Dendritic cell treated with granulocyte-macrophage colony-stimulating factor and Interleukin-4, amounts not matched to agents 40 ng/mL and 50 ng/mL, for 4 days (primary cell): ENCODE data around the gene EGFLAM.

ENCODE experiments used
- H3K27ac Mint-ChIP-seq: one replicate; pipeline ENCODE4 v1.8.0; 2022; ENCODE audit warnings: mild to moderate bottlenecking, mixed read lengths
- H3K27me3 Mint-ChIP-seq: one replicate; pipeline ENCODE4 v1.8.0; 2022; ENCODE audit warnings: mild to moderate bottlenecking, mixed read lengths
- H3K36me3 Mint-ChIP-seq: one replicate; pipeline ENCODE4 v1.8.0; 2022; ENCODE audit warnings: low read depth, mixed read lengths
- H3K4me1 Mint-ChIP-seq: one replicate; pipeline ENCODE4 v1.8.0; 2022; ENCODE audit warnings: low read depth, mixed read lengths
- H3K4me3 Mint-ChIP-seq: one replicate; pipeline ENCODE4 v1.8.0; 2022; ENCODE audit warnings: mild to moderate bottlenecking, moderate library complexity, mixed read lengths
- H3K9me3 Mint-ChIP-seq: one replicate; pipeline ENCODE4 v1.8.0; 2022; ENCODE audit warnings: mixed read lengths
- intact Hi-C: fragments of 100-400 bp; cut with micrococcal nuclease; formaldehyde crosslinking; loops from one replicate; pipeline ENCODE4 v1.15.0; 2022

Gene EGFLAM

GRCh38 chr5:38431242-38431853 lies 173.0 kb downstream of the EGFLAM start:
- H3K27ac Mint-ChIP-seq: no peak overlapping the region
- H3K4me1 Mint-ChIP-seq: no peaks in the 10 kb centered on the region
- peaks cover 87% of the 10 kb centered on the region for H3K27me3 Mint-ChIP-seq
- H3K36me3 Mint-ChIP-seq: no peaks in the 10 kb centered on the region
- intact Hi-C loops: no loop called here
- H3K4me3 Mint-ChIP-seq: no peak overlapping the region
- no peaks in the 10 kb centered on the region for H3K9me3 Mint-ChIP-seq

- Mint-ChIP-seq H3K27me3 (peaks cover 90% of the 10 kb centered on the region), H3K9me3 (no peaks in the 10 kb centered on the region), H3K36me3 (no peaks in the 10 kb centered on the region), H3K4me1 (no peaks in the 10 kb centered on the region), H3K4me3 (no peak overlapping the region), H3K27ac (no peak overlapping the region)
- intact Hi-C loops: no loop called here
These were observed 175.0 kb downstream of the EGFLAM start for GRCh38 chr5:38433160-38433861.

GRCh38 chr5:38434966-38435705 lies 176.8 kb downstream of the EGFLAM start:
- intact Hi-C loops: no loop called here
- Mint-ChIP-seq H3K27me3 (peaks cover 92% of the 10 kb centered on the region), H3K9me3 (no peaks in the 10 kb centered on the region), H3K4me1 (no peaks in the 10 kb centered on the region), H3K4me3 (no peak overlapping the region), H3K27ac (no peak overlapping the region), H3K36me3 (no peaks in the 10 kb centered on the region)

GRCh38 chr5:38438757-38439156 lies 180.4 kb downstream of the EGFLAM start:
- no peak overlapping the region for H3K4me3 Mint-ChIP-seq
- intact Hi-C loops: no loop called here
- no peak overlapping the region for H3K27ac Mint-ChIP-seq
- no peaks in the 10 kb centered on the region for H3K9me3 Mint-ChIP-seq
- no peaks in the 10 kb centered on the region for H3K4me1 Mint-ChIP-seq
- peaks cover 84% of the 10 kb centered on the region for H3K27me3 Mint-ChIP-seq
- no peaks in the 10 kb centered on the region for H3K36me3 Mint-ChIP-seq

GRCh38 chr5:38441453-38442246 lies 183.3 kb downstream of the EGFLAM start:
- no peaks in the 10 kb centered on the region for H3K9me3 Mint-ChIP-seq
- no peak overlapping the region for H3K27ac Mint-ChIP-seq
- H3K36me3 Mint-ChIP-seq: no peaks in the 10 kb centered on the region
- no peak overlapping the region for H3K4me3 Mint-ChIP-seq
- intact Hi-C loops: loop anchor here (1.0 to 5.0 kb wide), 4 partner anchors 111 to 481 kb away; no protein-coding TSS in a partner anchor
- H3K4me1 Mint-ChIP-seq: no peaks in the 10 kb centered on the region
- peaks cover 85% of the 10 kb centered on the region for H3K27me3 Mint-ChIP-seq

GRCh38 chr5:38442247-38442573 lies 183.9 kb downstream of the EGFLAM start:
- Mint-ChIP-seq H3K27me3 (peaks cover 85% of the 10 kb centered on the region), H3K27ac (no peak overlapping the region), H3K4me3 (no peak overlapping the region), H3K9me3 (no peaks in the 10 kb centered on the region), H3K4me1 (no peaks in the 10 kb centered on the region), H3K36me3 (no peaks in the 10 kb centered on the region)
- intact Hi-C loops: loop anchor here (5.0 kb wide), 2 partner anchors 110 to 480 kb away; no protein-coding TSS in a partner anchor

GRCh38 chr5:38443390-38443789 lies 185.0 kb downstream of the EGFLAM start:
- Mint-ChIP-seq H3K9me3 (no peaks in the 10 kb centered on the region), H3K4me1 (no peaks in the 10 kb centered on the region), H3K36me3 (no peaks in the 10 kb centered on the region), H3K27me3 (peaks cover 85% of the 10 kb centered on the region), H3K27ac (no peak overlapping the region), H3K4me3 (no peak overlapping the region)
- intact Hi-C loops: loop anchor here (5.0 kb wide), 2 partner anchors 109 to 479 kb away; no protein-coding TSS in a partner anchor

- no peaks in the 10 kb centered on the region for H3K36me3 Mint-ChIP-seq
- H3K9me3 Mint-ChIP-seq: no peaks in the 10 kb centered on the region
- peaks cover 6% of the 10 kb centered on the region for H3K4me1 Mint-ChIP-seq
- intact Hi-C loops: no loop called here
- no peak overlapping the region for H3K4me3 Mint-ChIP-seq
- H3K27ac Mint-ChIP-seq: no peak overlapping the region
- peaks cover 87% of the 10 kb centered on the region for H3K27me3 Mint-ChIP-seq
These were observed 187.1 kb downstream of the EGFLAM start for GRCh38 chr5:38445374-38446028.

- no peak overlapping the region for H3K4me3 Mint-ChIP-seq
- no peaks in the 10 kb centered on the region for H3K9me3 Mint-ChIP-seq
- intact Hi-C loops: no loop called here
- no peak overlapping the region for H3K27ac Mint-ChIP-seq
- H3K36me3 Mint-ChIP-seq: no peaks in the 10 kb centered on the region
- peaks cover 6% of the 10 kb centered on the region for H3K4me1 Mint-ChIP-seq
- peaks cover 87% of the 10 kb centered on the region for H3K27me3 Mint-ChIP-seq
These were observed 187.7 kb downstream of the EGFLAM start for GRCh38 chr5:38446029-38446522.

- peaks cover 6% of the 10 kb centered on the region for H3K4me1 Mint-ChIP-seq
- H3K9me3 Mint-ChIP-seq: no peaks in the 10 kb centered on the region
- no peak overlapping the region for H3K4me3 Mint-ChIP-seq
- no peak overlapping the region for H3K27ac Mint-ChIP-seq
- intact Hi-C loops: no loop called here
- no peaks in the 10 kb centered on the region for H3K36me3 Mint-ChIP-seq
- H3K27me3 Mint-ChIP-seq: peaks cover 93% of the 10 kb centered on the region
These were observed 188.7 kb downstream of the EGFLAM start for GRCh38 chr5:38447056-38447455.

- H3K9me3 Mint-ChIP-seq: no peaks in the 10 kb centered on the region
- H3K4me3 Mint-ChIP-seq: no peak overlapping the region
- peaks cover 6% of the 10 kb centered on the region for H3K4me1 Mint-ChIP-seq
- peaks cover 96% of the 10 kb centered on the region for H3K27me3 Mint-ChIP-seq
- no peaks in the 10 kb centered on the region for H3K36me3 Mint-ChIP-seq
- intact Hi-C loops: no loop called here
- no peak overlapping the region for H3K27ac Mint-ChIP-seq
These were observed 189.4 kb downstream of the EGFLAM start for GRCh38 chr5:38447786-38448185.

GRCh38 chr5:38448568-38449350 lies 190.4 kb downstream of the EGFLAM start:
- Mint-ChIP-seq H3K4me1 (peaks cover 12% of the 10 kb centered on the region), H3K9me3 (peaks cover 8% of the 10 kb centered on the region), H3K4me3 (no peak overlapping the region), H3K27ac (no peak overlapping the region), H3K27me3 (peaks cover 94% of the 10 kb centered on the region), H3K36me3 (no peaks in the 10 kb centered on the region)
- intact Hi-C loops: no loop called here

GRCh38 chr5:38450627-38451026 lies 192.3 kb downstream of the EGFLAM start:
- peaks cover 16% of the 10 kb centered on the region for H3K4me1 Mint-ChIP-seq
- peaks cover 94% of the 10 kb centered on the region for H3K27me3 Mint-ChIP-seq
- no peak overlapping the region for H3K4me3 Mint-ChIP-seq
- intact Hi-C loops: no loop called here
- no peak overlapping the region for H3K27ac Mint-ChIP-seq
- H3K36me3 Mint-ChIP-seq: no peaks in the 10 kb centered on the region
- peaks cover 13% of the 10 kb centered on the region for H3K9me3 Mint-ChIP-seq
